Measurements from ENCODE around the gene NTN5. TPM values are rescaled to one million over a fixed set of nuclear protein-coding genes. Genes with fewer than 3 reads are reported as not detected.

Gene NTN5
- polyA plus RNA-seq, 2 donors, result 0.25 to 0.39 TPM

- H3K27me3 ChIP-seq (ENCODE audit: control insufficient read depth in 1 of 2, insufficient read depth in 2 of 2, low read length in 2 of 2), result no peaks in the 10 kb centered on the region
- 75 to 77% methylated on average over 2 of the region's 2 CpGs for WGBS, 2 donors
- H3K27ac ChIP-seq (ENCODE audit: low read depth in 2 of 2, low read length in 1 of 2), result no peak overlapping the region
- no peaks in the 10 kb centered on the region for H3K36me3 ChIP-seq (ENCODE audit: control insufficient read depth in 2 of 2, insufficient read depth in 2 of 2, low read length in 1 of 2)
- peaks cover 0 to 7% of the 10 kb centered on the region in 2 donors for H3K4me1 ChIP-seq (ENCODE audit: control insufficient read depth in 2 of 2, insufficient read depth in 2 of 2, low read length in 1 of 2)
- H3K9me3 ChIP-seq (ENCODE audit: control insufficient read depth in 2 of 2, insufficient read depth in 1 of 2, low read depth in 1 of 2, low read length in 1 of 2), result no peaks in the 10 kb centered on the region
- H3K4me3 ChIP-seq (ENCODE audit: low read depth in 1 of 2, low read length in 2 of 2), result no peak overlapping the region
Observed at GRCh38 chr19:48648134-48648533, 24.7 kb downstream of the NTN5 start.

DNA sequence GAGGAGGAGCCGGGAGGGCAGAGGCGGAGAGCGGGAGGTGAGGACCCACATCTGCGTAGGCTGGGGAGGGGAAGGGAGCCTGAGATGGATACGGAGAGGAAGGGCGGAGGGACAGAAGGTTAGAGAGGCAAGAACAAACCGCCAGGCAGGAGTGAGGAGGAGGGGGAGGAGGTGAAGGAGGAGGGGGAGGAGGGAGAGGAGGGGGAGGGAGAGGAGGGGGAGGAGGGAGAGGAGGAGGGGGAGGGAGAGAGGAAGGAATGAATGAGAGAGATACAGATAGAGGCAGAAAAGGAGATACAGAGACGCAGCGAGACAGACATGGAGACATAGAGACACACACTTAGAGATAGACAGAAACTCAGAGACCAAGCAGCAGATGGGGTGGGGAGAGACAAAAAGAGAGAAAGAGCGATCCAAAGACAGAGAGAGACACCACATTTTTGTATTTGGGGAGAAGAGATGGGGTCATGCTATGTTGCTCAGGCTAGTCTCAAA, 26.0 kb downstream of the NTN5 start:
- no peaks in the 10 kb centered on the region for H3K9me3 ChIP-seq (ENCODE audit: control insufficient read depth in 2 of 2, insufficient read depth in 1 of 2, low read depth in 1 of 2, low read length in 1 of 2)
- no peaks in the 10 kb centered on the region for H3K36me3 ChIP-seq (ENCODE audit: control insufficient read depth in 2 of 2, insufficient read depth in 2 of 2, low read length in 1 of 2)
- H3K27me3 ChIP-seq (ENCODE audit: control insufficient read depth in 1 of 2, insufficient read depth in 2 of 2, low read length in 2 of 2), result no peaks in the 10 kb centered on the region
- H3K4me1 ChIP-seq (ENCODE audit: control insufficient read depth in 2 of 2, insufficient read depth in 2 of 2, low read length in 1 of 2), result peaks cover 0 to 7% of the 10 kb centered on the region in 2 donors
- peak overlapping the region in 1 of 2 donors; percentile 79 for H3K27ac ChIP-seq (ENCODE audit: low read depth in 2 of 2, low read length in 1 of 2)
- 12 to 17% methylated on average over 6 to 8 of the region's 10 CpGs for WGBS, 2 donors
- H3K4me3 ChIP-seq (ENCODE audit: low read depth in 1 of 2, low read length in 2 of 2), result peak overlapping the region in 1 of 2 donors; percentile 51

- WGBS, 2 donors, result 0 to 1% methylated on average over 25 to 33 of the region's 33 CpGs
Observed at GRCh38 chr19:48646001-48646721, 26.7 kb downstream of the NTN5 start, which contains the start of gene CA11. Gene CA11, minus strand, starts transcription at chr19:48646187. Its CDS starts 555 bp downstream, at chr19:48645632.

DNA sequence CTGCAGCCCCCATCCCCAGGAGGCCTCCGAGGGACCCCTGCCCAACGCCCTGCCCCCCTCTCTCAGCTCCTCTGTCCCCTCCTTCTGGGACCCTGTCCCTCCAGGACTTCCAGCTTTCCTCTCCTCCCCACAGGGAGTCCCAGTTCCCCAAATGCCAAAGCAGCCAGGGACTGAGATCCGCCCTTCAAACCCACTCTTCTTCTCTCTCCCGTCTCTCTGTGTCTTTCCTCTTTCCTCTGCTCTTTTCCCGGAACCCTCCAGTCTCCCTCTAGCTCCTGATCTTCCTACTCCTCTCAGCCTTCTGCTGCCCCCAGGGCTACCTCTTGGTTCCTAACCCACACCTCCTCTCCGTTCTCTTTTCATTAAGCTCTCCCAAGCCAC, 27.2 kb downstream of the NTN5 start:
- Histone ChIP-seq H3K9me3 (ENCODE audit: control insufficient read depth in 2 of 2, insufficient read depth in 1 of 2, low read depth in 1 of 2, low read length in 1 of 2) (no peaks in the 10 kb centered on the region), H3K4me1 (ENCODE audit: control insufficient read depth in 2 of 2, insufficient read depth in 2 of 2, low read length in 1 of 2) (peaks cover 0 to 7% of the 10 kb centered on the region in 2 donors), H3K36me3 (ENCODE audit: control insufficient read depth in 2 of 2, insufficient read depth in 2 of 2, low read length in 1 of 2) (no peaks in the 10 kb centered on the region), H3K27ac (ENCODE audit: low read depth in 2 of 2, low read length in 1 of 2) (peak overlapping the region; percentile 76 to 79), H3K27me3 (ENCODE audit: control insufficient read depth in 1 of 2, insufficient read depth in 2 of 2, low read length in 2 of 2) (no peaks in the 10 kb centered on the region), H3K4me3 (ENCODE audit: low read depth in 1 of 2, low read length in 2 of 2) (peak overlapping the region; percentile 51 to 57)
- WGBS, 2 donors, result 0 to 1% methylated on average over 6 of the region's 6 CpGs

More at GRCh38 chr19:48646001-48646721, 26.7 kb downstream of the NTN5 start, which contains the start of gene CA11:
- H3K4me1 ChIP-seq (ENCODE audit: control insufficient read depth in 2 of 2, insufficient read depth in 2 of 2, low read length in 1 of 2), result peaks cover 0 to 7% of the 10 kb centered on the region in 2 donors
- H3K27me3 ChIP-seq (ENCODE audit: control insufficient read depth in 1 of 2, insufficient read depth in 2 of 2, low read length in 2 of 2), result no peaks in the 10 kb centered on the region
- H3K27ac ChIP-seq (ENCODE audit: low read depth in 2 of 2, low read length in 1 of 2), result peak within 1 kb of the TSS; percentile 76 to 79
- no peaks in the 10 kb centered on the region for H3K9me3 ChIP-seq (ENCODE audit: control insufficient read depth in 2 of 2, insufficient read depth in 1 of 2, low read depth in 1 of 2, low read length in 1 of 2)
- H3K36me3 ChIP-seq (ENCODE audit: control insufficient read depth in 2 of 2, insufficient read depth in 2 of 2, low read length in 1 of 2), result no peaks in the 10 kb centered on the region
- peak within 1 kb of the TSS; percentile 51 to 57 for H3K4me3 ChIP-seq (ENCODE audit: low read depth in 1 of 2, low read length in 2 of 2)

- Histone ChIP-seq H3K9me3 (ENCODE audit: control insufficient read depth in 2 of 2, insufficient read depth in 1 of 2, low read depth in 1 of 2, low read length in 1 of 2) (no peaks in the 10 kb centered on the region), H3K27ac (ENCODE audit: low read depth in 2 of 2, low read length in 1 of 2) (peak overlapping the region; percentile 76 to 79), H3K36me3 (ENCODE audit: control insufficient read depth in 2 of 2, insufficient read depth in 2 of 2, low read length in 1 of 2) (no peaks in the 10 kb centered on the region), H3K27me3 (ENCODE audit: control insufficient read depth in 1 of 2, insufficient read depth in 2 of 2, low read length in 2 of 2) (no peaks in the 10 kb centered on the region), H3K4me1 (ENCODE audit: control insufficient read depth in 2 of 2, insufficient read depth in 2 of 2, low read length in 1 of 2) (peaks cover 0 to 7% of the 10 kb centered on the region in 2 donors), H3K4me3 (ENCODE audit: low read depth in 1 of 2, low read length in 2 of 2) (peak overlapping the region; percentile 51 to 57)
- WGBS, 2 donors, result 2% methylated on average over 24 to 25 of the region's 25 CpGs
Observed at GRCh38 chr19:48644839-48645619, 27.8 kb downstream of the NTN5 start.

DNA sequence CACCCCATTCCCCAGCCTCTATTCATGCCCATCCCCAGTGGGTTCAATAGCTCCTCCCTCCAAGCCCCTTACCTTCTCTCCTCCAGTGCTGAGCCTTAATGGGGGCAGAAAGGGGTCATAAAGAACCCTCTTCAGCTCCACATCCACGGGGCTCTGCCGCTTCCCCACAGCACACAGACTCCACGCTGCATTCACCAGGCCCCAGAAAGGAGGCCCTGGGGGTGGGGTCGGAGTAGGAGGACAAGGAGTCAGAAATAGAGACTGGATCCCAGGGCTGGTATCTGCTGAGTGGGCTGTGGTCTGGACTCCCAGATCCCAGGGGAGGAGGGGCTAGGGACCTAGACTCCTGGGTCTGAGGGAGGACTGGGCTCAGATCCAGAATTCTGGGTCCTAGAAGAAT, 28.5 kb downstream of the NTN5 start:
- Histone ChIP-seq H3K4me3 (ENCODE audit: low read depth in 1 of 2, low read length in 2 of 2) (no peak overlapping the region), H3K27me3 (ENCODE audit: control insufficient read depth in 1 of 2, insufficient read depth in 2 of 2, low read length in 2 of 2) (no peaks in the 10 kb centered on the region), H3K27ac (ENCODE audit: low read depth in 2 of 2, low read length in 1 of 2) (no peak overlapping the region), H3K36me3 (ENCODE audit: control insufficient read depth in 2 of 2, insufficient read depth in 2 of 2, low read length in 1 of 2) (no peaks in the 10 kb centered on the region), H3K4me1 (ENCODE audit: control insufficient read depth in 2 of 2, insufficient read depth in 2 of 2, low read length in 1 of 2) (peaks cover 0 to 7% of the 10 kb centered on the region in 2 donors), H3K9me3 (ENCODE audit: control insufficient read depth in 2 of 2, insufficient read depth in 1 of 2, low read depth in 1 of 2, low read length in 1 of 2) (no peaks in the 10 kb centered on the region)
- 74 to 76% methylated on average over 4 of the region's 4 CpGs for WGBS, 2 donors

GRCh38 chr19:48642862-48643261, 30.0 kb downstream of the NTN5 start:
- Histone ChIP-seq H3K27me3 (ENCODE audit: control insufficient read depth in 1 of 2, insufficient read depth in 2 of 2, low read length in 2 of 2) (no peaks in the 10 kb centered on the region), H3K9me3 (ENCODE audit: control insufficient read depth in 2 of 2, insufficient read depth in 1 of 2, low read depth in 1 of 2, low read length in 1 of 2) (no peaks in the 10 kb centered on the region), H3K4me3 (ENCODE audit: low read depth in 1 of 2, low read length in 2 of 2) (no peak overlapping the region), H3K36me3 (ENCODE audit: control insufficient read depth in 2 of 2, insufficient read depth in 2 of 2, low read length in 1 of 2) (no peaks in the 10 kb centered on the region), H3K4me1 (ENCODE audit: control insufficient read depth in 2 of 2, insufficient read depth in 2 of 2, low read length in 1 of 2) (peaks cover 3 to 7% of the 10 kb centered on the region in 2 donors), H3K27ac (ENCODE audit: low read depth in 2 of 2, low read length in 1 of 2) (no peak overlapping the region)
- WGBS, 2 donors, result 88 to 92% methylated on average over 5 of the region's 5 CpGs

GRCh38 chr19:48641850-48642249, 31.0 kb downstream of the NTN5 start:
- Histone ChIP-seq H3K4me3 (ENCODE audit: low read depth in 1 of 2, low read length in 2 of 2) (no peak overlapping the region), H3K27ac (ENCODE audit: low read depth in 2 of 2, low read length in 1 of 2) (no peak overlapping the region), H3K9me3 (ENCODE audit: control insufficient read depth in 2 of 2, insufficient read depth in 1 of 2, low read depth in 1 of 2, low read length in 1 of 2) (no peaks in the 10 kb centered on the region), H3K4me1 (ENCODE audit: control insufficient read depth in 2 of 2, insufficient read depth in 2 of 2, low read length in 1 of 2) (peaks cover 3 to 7% of the 10 kb centered on the region in 2 donors), H3K36me3 (ENCODE audit: control insufficient read depth in 2 of 2, insufficient read depth in 2 of 2, low read length in 1 of 2) (no peaks in the 10 kb centered on the region), H3K27me3 (ENCODE audit: control insufficient read depth in 1 of 2, insufficient read depth in 2 of 2, low read length in 2 of 2) (no peaks in the 10 kb centered on the region)
- WGBS, 2 donors, result 94 to 97% methylated on average over 2 of the region's 2 CpGs

GRCh38 chr19:48639483-48640375, 33.1 kb downstream of the NTN5 start:
- Histone ChIP-seq H3K4me3 (ENCODE audit: low read depth in 1 of 2, low read length in 2 of 2) (no peak overlapping the region), H3K36me3 (ENCODE audit: control insufficient read depth in 2 of 2, insufficient read depth in 2 of 2, low read length in 1 of 2) (no peaks in the 10 kb centered on the region), H3K4me1 (ENCODE audit: control insufficient read depth in 2 of 2, insufficient read depth in 2 of 2, low read length in 1 of 2) (peaks cover 0 to 6% of the 10 kb centered on the region in 2 donors), H3K27me3 (ENCODE audit: control insufficient read depth in 1 of 2, insufficient read depth in 2 of 2, low read length in 2 of 2) (no peaks in the 10 kb centered on the region), H3K27ac (ENCODE audit: low read depth in 2 of 2, low read length in 1 of 2) (no peak overlapping the region), H3K9me3 (ENCODE audit: control insufficient read depth in 2 of 2, insufficient read depth in 1 of 2, low read depth in 1 of 2, low read length in 1 of 2) (no peaks in the 10 kb centered on the region)
- WGBS, 2 donors, result 66 to 74% methylated on average over 31 to 33 of the region's 33 CpGs
